ENCODE measurements around the gene RP9. TPM values are rescaled to one million over a fixed set of nuclear protein-coding genes. Genes with fewer than 3 reads are reported as not detected.

Gene RP9, protein sequence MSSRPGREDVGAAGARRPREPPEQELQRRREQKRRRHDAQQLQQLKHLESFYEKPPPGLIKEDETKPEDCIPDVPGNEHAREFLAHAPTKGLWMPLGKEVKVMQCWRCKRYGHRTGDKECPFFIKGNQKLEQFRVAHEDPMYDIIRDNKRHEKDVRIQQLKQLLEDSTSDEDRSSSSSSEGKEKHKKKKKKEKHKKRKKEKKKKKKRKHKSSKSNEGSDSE
- 11.2 and 16.2 TPM in 2 replicates for total RNA-seq

DNA sequence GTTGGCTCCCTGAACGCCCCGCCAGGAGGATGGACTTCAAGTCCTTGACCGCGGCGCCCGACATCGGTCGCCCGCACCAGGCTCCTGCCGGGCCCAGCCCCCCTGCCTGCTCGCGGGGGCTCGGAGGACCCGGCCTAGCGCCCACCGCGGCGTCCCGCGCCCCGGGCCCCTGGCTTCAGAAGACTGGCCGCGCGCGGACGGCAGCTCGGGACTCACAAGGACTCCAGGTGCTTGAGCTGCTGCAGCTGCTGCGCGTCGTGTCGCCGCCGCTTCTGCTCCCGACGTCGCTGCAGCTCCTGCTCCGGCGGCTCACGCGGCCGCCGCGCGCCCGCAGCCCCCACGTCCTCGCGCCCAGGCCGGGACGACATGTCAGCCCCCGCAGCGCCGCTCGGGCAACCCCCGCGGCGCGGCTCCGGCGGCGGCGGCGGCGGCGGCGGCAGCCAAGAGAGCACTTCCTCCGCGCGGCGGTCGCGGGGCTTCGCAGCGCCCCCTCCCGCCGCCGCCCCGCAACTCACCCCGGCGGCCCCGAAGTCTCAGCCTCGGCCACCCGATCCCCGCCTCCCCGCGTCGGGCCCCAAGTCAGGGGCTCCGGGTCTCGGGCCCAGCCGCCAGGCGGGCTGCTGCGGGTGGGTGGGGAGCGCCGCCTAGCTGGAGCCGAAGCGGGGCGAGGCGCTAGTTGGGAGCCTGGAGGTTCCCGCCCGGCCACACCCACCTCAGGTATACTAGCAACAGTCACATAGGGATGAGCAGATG is at the start of gene RP9:
Gene RP9 (minus strand): TSS at position 400 of the 753 bp plus-strand sequence. CDS start 32 bp downstream, at position 368.
- intact Hi-C loops (cut with micrococcal nuclease) = loop anchor here (1.0 to 5.0 kb wide), 8 partner anchors 20 to 344 kb away; partner anchors contain the start of genes BBS9 and FKBP9

DNA sequence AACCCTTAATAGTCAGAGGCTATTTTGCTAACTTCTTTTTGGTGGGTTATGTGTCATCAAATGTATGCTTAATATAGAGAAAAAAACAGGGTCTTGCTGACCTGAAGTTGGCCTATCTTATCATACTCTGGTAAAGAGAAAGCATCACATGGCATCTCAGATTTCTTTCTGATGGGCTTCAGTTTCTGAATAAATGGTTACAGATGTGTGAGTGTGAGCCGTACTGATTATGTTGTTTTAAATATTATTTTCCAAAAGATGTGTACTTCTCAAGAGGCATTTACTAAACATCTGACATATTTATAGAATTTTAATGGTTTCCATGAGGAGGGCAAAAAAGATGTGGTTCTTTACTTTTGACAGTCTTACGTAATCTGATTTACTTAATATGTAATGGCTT is 48.6 kb upstream of the RP9 start:
- intact Hi-C loops (cut with micrococcal nuclease) = no loop called here

DNA sequence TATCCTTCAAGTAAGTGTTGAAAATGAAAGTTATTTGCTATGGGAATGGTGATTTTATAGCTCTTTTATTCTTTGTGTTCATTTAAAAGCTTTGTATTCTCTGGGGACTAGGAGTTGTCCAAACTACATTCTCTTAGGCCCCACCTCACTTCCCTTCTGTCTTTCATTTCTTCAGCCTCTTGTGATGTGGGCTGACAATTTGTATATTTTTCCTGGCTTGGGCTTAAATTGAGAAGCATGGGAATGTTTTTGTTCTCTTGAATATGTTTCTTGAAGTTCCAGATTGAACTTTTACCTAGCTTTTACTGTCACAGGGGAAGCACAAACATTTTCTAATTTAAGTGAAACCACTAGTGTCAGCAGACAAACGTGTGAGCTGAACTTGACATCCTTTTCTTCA is 48.1 kb upstream of the RP9 start:
- intact Hi-C loops (cut with micrococcal nuclease) = no loop called here

DNA sequence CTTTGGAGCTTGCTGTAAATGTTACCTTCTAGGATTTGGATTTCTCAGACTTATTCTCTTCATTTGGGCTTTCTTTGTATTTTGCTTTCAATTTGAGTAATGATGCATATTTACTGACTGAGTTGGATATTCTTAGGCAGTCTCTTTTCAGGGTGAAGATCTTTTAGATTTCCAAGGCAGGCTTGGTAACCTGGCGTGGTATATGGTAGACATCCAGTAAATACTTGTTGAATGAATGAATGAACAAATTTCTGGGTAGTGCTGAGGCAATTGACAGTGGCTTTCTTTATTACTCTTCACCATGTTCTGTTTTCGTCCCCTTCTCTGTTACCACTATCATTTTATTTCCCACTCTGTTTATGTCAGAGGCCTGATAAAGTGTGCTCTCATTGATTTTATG is 47.2 kb upstream of the RP9 start:
- intact Hi-C loops (cut with micrococcal nuclease) = no loop called here

DNA sequence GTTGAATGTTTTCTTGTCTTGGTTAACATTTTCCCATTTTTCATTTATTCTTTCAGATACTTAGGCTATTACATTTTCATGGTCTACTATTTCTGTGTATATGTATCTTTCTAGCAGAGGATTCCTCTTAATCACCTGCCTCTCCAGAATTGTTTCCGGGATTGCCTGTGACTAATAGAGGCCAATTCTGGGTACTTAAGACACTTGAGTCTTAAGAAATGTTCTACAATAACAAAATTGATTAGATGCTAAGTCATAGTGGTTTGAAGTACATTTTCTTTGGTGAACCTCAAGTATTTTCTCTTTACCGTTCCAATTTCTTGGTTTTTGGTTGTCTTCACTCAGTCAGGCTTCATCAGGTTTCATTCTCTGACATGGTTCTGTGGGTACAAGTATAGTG is 46.6 kb upstream of the RP9 start:
- intact Hi-C loops (cut with micrococcal nuclease) = no loop called here

DNA sequence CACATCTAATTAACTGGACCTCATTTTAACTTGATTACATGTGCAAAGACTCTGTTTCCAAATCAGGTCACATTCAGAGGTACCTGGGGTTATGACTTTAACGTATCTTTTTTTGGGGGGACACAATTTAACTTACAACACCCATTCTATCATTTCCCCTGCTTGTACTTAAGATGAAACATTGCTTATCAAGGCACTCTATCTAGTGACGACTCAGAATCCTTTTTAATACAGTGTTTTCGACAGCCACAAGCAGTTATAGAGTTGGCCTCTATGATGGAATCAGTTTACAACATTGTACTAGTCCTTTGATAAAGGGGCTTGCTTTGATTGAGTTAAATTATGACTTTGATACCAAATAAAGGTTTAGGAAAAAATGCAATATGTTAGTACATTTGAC is 42.9 kb upstream of the RP9 start:
- intact Hi-C loops (cut with micrococcal nuclease) = no loop called here

DNA sequence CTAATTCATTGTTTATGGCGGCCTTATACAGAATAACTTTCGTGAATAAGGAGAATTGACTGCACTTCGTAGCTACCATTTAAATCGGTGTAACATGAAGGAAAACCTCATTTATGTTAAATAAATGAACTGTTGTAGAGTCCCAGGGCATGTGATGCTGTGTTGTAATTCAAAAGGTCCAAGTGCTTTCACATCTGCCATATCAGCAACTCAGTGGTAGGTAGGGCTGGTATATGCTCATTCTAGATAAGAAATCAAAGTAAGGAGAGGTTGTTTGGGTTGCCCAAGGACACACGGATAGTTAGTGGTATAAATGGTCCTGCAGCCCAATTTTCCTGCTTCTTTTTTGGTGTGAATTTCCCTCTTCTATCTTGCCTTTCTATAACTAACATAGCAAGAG is 36.0 kb upstream of the RP9 start:
- intact Hi-C loops (cut with micrococcal nuclease) = no loop called here

DNA sequence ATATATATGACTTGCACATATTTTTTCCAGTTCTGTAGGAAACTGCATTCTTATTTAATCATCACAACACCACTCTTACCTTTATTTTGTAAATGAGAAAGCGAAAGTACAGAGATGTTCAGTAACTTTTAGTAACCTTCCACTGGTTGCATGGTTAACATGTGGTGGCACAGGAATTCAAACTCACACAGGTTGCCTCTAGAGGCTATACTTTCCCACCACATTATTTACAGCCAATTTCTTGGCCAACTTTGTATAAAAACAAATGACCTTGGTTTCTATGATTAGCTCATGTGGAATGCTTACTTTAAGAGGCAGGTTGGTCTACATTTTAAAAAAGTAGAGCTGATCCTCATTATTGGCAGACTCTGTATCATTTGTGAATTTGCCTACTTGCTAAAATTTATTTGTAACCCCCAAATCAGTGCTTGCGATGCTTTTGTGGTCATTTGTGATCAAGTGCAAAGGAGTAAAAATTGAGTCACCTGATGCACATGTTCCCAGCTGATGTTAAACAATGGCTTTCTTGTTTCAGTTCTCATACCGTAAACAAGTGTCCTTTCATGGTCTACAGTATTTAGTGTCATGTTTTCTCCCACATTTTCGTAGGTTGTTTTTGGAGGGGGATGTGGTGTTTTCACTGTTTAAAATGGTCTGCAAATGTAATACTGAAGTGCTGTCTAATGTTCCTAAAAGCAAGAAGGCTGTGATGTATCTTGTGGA is 35.0 kb upstream of the RP9 start:
- intact Hi-C loops (cut with micrococcal nuclease) = no loop called here

DNA sequence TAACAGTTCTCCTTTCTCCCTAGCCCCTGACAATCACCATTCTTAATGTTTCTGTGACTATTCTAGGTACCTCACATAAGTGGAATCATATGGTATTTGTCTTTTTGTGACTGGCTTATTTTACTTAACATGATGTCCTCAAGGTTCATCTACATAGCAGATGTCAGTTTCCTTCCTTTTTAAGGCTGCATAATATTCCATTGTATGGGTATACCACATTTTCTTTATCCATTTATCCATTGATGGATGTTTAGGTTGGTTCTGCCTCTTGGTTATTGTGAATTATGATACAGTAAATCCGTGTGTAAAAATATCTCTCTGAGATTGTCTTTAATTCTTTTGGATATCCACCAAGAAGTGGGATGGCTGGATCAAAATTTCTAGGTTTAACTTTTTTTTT is 33.4 kb upstream of the RP9 start:
- intact Hi-C loops (cut with micrococcal nuclease) = no loop called here

DNA sequence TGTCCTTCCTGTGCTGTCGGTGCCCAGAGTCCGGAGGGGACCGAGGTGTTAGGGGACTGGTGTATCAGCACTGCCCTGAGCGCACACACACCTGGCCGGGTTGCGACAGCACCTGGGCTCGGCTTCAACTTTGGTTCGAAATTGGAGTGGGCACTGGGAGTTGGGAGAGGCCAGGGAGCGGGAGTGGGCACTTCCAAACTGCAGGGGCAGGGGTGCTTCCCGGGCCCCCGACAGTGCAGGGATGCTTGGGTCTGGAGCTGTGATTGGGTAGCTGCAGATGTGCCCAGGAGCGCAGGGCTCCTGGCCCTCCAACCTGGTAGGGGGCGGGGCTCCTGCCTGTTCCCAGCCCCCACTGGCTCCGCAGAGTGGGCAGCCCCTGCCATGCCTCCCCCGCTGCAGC is 27.9 kb upstream of the RP9 start:
- intact Hi-C loops (cut with micrococcal nuclease) = no loop called here

DNA sequence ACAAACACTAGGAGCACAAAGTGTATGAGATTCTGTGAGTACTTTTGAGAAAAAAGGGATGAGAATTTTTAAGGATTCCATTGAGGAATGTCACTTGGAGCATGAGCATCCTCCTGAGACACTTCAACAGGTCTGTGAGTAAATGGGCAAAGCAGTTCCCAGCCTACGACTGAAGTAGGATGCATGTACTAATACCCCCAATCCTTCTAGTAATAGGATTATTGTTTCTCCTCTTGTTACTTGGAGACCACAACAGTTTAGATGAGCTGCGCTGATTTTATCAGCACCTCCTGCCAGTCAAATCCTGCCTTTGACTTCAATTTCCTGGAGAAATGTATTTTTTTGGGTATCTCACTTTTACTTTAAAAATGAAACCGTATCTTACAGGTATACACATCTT is 21.0 kb upstream of the RP9 start:
- intact Hi-C loops (cut with micrococcal nuclease) = no loop called here

DNA sequence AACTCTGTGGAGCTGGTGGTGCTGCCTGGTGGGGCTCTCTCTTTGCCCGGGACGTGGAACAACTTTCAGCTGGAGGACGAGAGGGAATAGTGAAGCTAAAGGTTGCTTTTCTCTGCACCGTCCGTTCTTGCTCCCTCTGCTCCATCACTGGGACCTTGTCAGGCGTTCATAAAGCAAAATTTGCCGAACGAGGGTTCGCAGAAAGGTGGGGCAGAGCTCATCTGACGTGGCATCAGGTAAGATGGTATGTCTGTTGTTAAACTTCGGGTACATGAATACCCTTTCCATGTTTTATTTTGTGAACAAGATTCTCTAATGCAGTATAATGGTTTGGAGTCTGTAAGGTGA is 20.6 kb upstream of the RP9 start:
- intact Hi-C loops (cut with micrococcal nuclease) = loop anchor here (1.0 to 2.0 kb wide), 8 partner anchors 20 to 1907 kb away; partner anchors contain the start of genes AVL9, DPY19L1, LSM5 and RP9

DNA sequence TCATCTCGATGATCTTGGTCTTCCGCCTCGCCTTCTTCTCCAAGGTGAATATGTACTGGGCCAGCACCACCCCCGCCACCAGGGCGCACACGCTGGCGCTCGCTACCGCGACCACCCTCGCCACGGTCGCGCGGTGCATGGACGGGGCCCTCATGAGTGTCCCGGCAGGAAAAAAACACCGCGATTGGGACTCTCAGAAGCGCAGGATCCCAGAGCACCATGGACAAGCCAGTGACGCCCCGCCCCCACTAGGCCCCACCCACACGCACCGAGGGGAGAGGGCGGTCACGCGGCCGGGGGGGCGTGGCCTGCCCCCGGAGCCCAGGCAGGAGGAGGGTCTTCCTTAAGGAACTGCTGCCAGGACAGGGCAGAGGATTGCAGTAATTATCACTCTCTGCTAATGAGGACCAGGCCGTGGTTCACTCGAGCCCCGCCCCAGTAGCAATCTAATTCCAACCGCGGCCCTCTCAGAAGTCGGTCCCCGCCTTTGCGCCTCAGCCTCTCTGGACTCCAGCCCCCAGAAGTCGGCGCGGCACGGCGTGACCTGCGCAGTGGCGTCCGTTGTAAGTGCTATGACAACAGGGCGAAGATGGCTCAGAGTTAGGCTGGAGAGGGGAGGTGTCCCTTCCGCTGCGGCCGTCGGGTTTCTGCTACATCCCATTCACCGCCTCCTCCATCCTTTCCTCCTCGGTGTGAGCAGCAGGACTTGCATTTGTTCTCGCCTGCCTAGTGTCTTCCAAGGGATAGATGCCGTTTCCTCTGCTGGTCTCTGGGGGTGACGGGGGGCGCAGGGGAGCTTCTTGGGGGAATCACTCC is 20.0 kb upstream of the RP9 start, which contains the start of gene BBS9:
Gene BBS9 (plus strand): TSS at position 575 of the 816 bp plus-strand sequence. CDS start 16,689 bp downstream, outside the sequence.
- intact Hi-C loops (cut with micrococcal nuclease) = loop anchor here (1.0 to 2.0 kb wide), 8 partner anchors 20 to 1908 kb away; partner anchors contain the start of genes AVL9, DPY19L1, LSM5 and RP9

DNA sequence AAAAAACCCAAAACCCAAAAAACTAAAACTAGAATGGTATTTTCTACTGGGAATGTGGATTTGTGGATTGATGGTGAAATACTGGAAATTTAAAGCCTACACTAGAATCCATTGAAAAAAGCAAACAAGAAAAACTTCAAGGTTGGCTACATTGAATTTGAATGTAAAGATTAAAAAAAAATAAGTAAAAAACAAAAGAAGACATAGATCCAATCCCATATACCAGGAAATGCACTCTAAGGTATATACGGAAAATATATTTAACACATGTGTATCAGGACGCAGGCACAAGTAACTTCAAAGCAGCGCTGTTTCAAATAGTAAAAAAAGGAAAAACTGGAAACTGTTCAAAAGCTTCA is 19.4 kb upstream of the RP9 start:
- intact Hi-C loops (cut with micrococcal nuclease) = loop anchor here (2.0 kb wide), 1 partner anchor 1908 kb away; the partner anchor contains the start of gene DPY19L1

DNA sequence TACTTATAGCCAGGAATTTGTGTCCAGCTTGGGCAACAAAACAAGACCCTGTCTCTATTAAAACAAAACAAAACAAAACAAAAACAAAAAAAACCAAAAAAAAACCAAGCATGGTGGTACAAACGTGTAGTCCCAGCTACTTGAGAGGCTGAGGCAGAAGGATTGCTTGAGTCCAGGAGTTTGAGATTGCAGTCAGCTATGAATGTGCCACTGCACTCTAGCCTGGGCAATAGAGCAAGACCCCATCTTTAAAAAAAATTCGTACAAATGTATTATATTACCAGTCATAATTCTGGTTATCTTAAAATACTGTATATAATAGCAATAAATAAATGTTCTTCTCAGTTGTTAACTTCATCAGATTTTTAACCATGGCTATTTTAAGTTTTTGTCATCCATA is 17.9 kb upstream of the RP9 start:
- intact Hi-C loops (cut with micrococcal nuclease) = no loop called here

DNA sequence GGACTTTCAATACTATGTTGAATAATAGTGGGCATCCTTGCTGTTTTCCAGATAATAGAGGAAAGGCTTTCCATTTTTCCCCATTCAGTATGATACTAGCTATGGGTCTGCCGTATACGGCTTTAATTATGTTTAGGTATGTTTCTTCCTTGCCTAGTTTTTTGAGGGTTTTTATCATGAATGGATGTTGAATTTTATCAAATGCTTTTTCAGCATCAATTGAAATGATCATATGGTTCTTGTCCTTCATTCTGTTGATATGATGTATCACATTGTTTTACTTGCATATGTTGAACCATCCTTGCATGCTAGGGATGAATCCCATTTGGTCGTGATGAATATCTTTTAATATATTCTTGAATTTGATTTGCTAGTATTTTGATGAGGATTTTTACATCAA is 9.2 kb upstream of the RP9 start:
- intact Hi-C loops (cut with micrococcal nuclease) = no loop called here

DNA sequence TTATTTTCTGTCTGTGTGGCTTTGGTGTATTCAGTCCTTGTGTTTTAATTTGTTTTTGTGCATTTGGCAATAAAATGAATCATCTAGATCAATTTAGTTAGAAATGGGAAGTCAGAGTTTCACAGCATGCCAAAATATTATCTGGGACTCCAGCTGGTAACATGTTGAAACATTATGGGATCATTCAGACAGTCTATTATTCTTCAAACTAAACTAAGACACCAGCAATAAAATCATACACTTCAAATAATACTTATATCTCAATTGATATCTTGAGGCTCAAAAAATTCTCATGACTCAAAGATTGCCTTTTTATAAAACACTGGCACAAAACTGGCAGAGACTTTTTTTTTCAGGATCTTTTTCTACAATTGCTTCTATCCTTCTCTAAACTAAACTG is 5.8 kb upstream of the RP9 start:
- intact Hi-C loops (cut with micrococcal nuclease) = no loop called here

DNA sequence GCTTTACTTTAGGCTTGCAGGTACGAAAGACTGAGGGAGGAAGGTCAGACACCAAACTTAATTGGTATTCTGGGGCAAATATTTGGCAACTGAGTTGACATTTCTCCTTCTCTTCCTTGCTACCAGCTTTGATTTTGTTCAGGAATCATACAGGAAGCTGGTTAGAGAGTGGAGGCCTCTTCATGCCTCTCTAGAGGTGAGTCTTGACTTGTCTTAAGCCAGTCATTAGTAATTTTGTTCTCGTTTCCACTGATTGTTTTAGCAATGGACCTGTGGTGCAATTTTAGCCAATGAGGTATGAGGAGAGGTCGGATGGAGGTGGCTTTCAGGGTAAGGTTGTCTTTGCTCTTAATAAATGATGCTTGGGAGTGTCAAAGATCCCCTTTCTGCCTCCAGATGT is 2.4 kb upstream of the RP9 start:
- intact Hi-C loops (cut with micrococcal nuclease) = no loop called here

DNA sequence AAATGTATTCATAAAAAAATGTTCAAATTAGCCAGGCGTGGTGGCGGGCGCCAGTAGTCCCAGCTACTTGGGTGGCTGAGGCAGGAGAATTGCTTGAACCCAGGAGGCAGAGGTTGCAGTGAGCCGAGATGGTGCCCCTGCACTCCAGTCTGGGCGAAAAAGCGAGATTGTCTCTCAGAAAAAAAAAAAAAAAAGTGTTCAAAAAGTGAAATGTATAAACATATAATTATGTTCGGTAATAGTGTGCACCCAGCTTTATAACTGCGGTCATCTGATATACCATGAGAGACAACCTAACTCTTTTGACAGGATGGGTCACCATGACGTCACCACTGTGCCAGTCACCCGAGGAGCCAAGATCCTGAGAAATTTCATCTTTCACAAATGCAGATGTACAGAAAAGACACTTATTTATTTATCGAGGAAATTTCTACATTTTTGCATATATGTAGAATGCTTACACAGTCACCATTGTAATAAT is 594 bp upstream of the RP9 start:
- intact Hi-C loops (cut with micrococcal nuclease) = loop anchor here (1.0 to 5.0 kb wide), 8 partner anchors 20 to 345 kb away; partner anchors contain the start of genes BBS9 and FKBP9

DNA sequence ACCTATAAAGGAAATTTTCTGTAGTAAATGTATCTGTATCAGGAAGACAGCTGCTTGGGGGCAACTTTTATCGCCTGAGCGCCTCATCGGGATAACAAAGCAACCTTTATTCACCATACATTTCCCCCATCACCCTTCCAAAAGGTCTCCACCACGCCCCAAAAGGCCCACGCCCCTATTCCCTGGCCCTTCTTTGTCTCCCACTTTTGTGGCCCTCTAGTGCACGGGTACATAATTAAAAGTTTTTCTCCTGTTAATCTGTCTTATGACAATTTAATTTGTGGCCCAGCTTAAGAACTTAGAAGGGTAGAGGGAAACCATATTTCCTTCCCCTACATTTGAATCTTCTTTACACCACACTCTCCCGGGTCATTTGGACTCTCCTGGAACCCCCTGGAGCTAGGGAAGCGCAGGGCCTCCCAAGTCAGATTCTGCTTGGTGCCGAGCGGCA is 625 bp downstream of the RP9 start:
- intact Hi-C loops (cut with micrococcal nuclease) = loop anchor here (1.0 to 5.0 kb wide), 9 partner anchors 21 to 344 kb away; partner anchors contain the start of genes BBS9 and FKBP9
